Lower lobe of right lung (tissue), 2 donors: ENCODE measurements around the gene RLF. TPM values are rescaled to one million over a fixed set of nuclear protein-coding genes. Genes with fewer than 3 reads are reported as not detected.
A peak's percentile ranks its signal among the peaks of the same experiment; 100 is the strongest.

ENCODE experiments used
- ATAC-seq, 2 donors: fragments of 200-7000 bp; cut with Tn5 transposase; one replicate each; pipeline ENCODE4 v1.9.1; 2020 to 2022; ENCODE audit warnings: mild to moderate bottlenecking in 2 of 2, moderate library complexity in 2 of 2
- DNase-seq: peaks from one replicate; pipeline ENCODE4 v3.0.0-alpha.2; 2020
- H3K27ac ChIP-seq: fragments of 200-600 bp; one replicate; pipeline ENCODE4 v1.8.0; 2022
- H3K27me3 ChIP-seq: fragments of 200-600 bp; one replicate; pipeline ENCODE4 v1.8.0; 2022; ENCODE audit warnings: low read depth
- H3K36me3 ChIP-seq: fragments of 200-600 bp; one replicate; pipeline ENCODE4 v1.8.0; 2022; ENCODE audit warnings: mild to moderate bottlenecking
- H3K4me1 ChIP-seq: fragments of 200-600 bp; one replicate; pipeline ENCODE4 v1.8.0; 2022
- H3K4me3 ChIP-seq: fragments of 200-600 bp; one replicate; pipeline ENCODE4 v1.8.0; 2022; ENCODE audit warnings: mild to moderate bottlenecking
- H3K9me3 ChIP-seq: fragments of 200-600 bp; one replicate; pipeline ENCODE4 v1.8.0; 2022
- CTCF ChIP-seq: fragments of 200-600 bp; IDR thresholded peaks from one replicate; pipeline ENCODE4 v1.8.0; 2022; ENCODE audit warnings: antibody characterized with exemption, mild to moderate bottlenecking
- intact Hi-C: fragments of 100-400 bp; cut with DNase I; formaldehyde crosslinking; loops from one replicate; pipeline ENCODE4 v1.11.0; 2022
- total RNA-seq: library from RNA; stranded (reverse); fragmentation: NEBNext Ultra II Directional; extraction: Animal tissue kit (Norgen Biotek cat#: 25700); gene quantifications from one replicate; pipeline ENCODE4 v1.2.1, GENCODE V29; 2021
- donor health status: DM: no; HTN: yes; CAD: no; lungs with severe emphysema.

The RLF gene
- total RNA-seq, 1 donor from 2014 or later, result 13.4 TPM

GRCh38 chr1:40274331-40274730, 113.1 kb downstream of the RLF start:
- H3K27ac ChIP-seq, result no peak overlapping the region
- intact Hi-C loops, result no loop called here
- H3K36me3 ChIP-seq, result peaks cover 82% of the 10 kb centered on the region

DNA sequence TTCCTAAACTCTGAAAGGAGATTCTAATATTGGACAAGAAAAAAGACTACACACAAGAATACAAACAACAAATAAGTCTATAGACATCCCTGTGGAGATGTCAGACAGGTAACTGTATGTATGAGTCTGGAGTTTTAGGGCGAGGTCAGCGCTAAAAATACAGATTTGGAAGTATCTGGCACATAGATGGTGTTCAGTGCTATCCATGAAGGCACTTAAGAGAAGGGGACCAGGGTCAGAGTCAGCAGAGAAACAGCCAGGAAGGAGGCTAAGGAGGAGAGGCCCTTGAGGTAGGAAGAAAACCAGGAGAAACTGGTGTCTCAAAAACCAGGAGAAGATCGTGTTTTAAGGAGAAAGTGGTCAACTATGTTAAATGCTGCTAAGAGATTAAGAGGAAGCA, 114.9 kb downstream of the RLF start:
- H3K4me1 ChIP-seq, result no peaks in the 10 kb centered on the region
- DNase-seq, result no peak
- intact Hi-C loops, result no loop called here
- no peak overlapping the region for H3K27ac ChIP-seq
- no peaks in the 10 kb centered on the region for H3K27me3 ChIP-seq
- no peak for TF ChIP-seq CTCF
- peaks cover 80% of the 10 kb centered on the region for H3K36me3 ChIP-seq
- H3K4me3 ChIP-seq, result no peak overlapping the region
- no peak for ATAC-seq
- no peaks in the 10 kb centered on the region for H3K9me3 ChIP-seq

More at GRCh38 chr1:40274331-40274730, 113.1 kb downstream of the RLF start:
- no peaks in the 10 kb centered on the region for H3K27me3 ChIP-seq
- ATAC-seq (no peak), DNase-seq (no peak)
- H3K4me1 ChIP-seq, result no peaks in the 10 kb centered on the region
- TF ChIP-seq CTCF, result no peak
- no peaks in the 10 kb centered on the region for H3K9me3 ChIP-seq
- no peak overlapping the region for H3K4me3 ChIP-seq

DNA sequence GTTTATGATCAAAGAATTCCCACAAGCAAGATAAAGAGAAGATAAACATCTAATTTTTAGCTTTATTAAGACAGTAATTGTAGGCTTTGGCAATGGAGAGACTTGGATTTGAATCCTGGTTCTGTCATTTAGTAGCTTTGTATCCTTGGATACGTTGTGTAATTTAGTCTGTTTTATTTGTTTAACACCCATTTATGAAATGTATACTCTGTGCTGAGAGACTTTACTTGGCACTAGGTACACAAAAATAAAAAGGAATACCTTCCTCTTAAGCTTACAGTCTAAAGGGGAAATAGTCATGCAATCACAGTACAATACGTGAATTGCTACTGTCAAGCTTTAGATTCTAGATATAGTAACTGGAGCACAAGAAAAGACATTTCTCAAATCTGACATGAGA, 120.7 kb downstream of the RLF start:
- Histone ChIP-seq H3K36me3 (peaks cover 93% of the 10 kb centered on the region), H3K4me3 (no peak overlapping the region), H3K4me1 (no peaks in the 10 kb centered on the region), H3K27me3 (no peaks in the 10 kb centered on the region), H3K9me3 (no peaks in the 10 kb centered on the region), H3K27ac (no peak overlapping the region)
- intact Hi-C loops, result no loop called here
- DNase-seq, result no peak
- TF ChIP-seq CTCF, result no peak
- peak; percentile 39 to 56 for ATAC-seq

Other genes starting within 250 kb of the RLF start
- gene MFSD2A, start 206.2 kb upstream of the RLF start, total RNA-seq, result 110 TPM
- 365 TPM for gene CAP1, start 120.7 kb upstream of the RLF start, total RNA-seq
- 195 TPM for gene PPT1, start 64.1 kb upstream of the RLF start, total RNA-seq
- gene TMCO2, start 86.5 kb downstream of the RLF start, total RNA-seq, result not detected
- 42.5 TPM for gene ZMPSTE24, start 96.8 kb downstream of the RLF start, total RNA-seq
- 7.6 TPM for gene COL9A2, start 155.9 kb downstream of the RLF start, total RNA-seq
- gene SMAP2, start 212.3 kb downstream of the RLF start, total RNA-seq, result 72.8 TPM